SU-DHL-6 (cell line): ENCODE results near the gene ODF2.

ENCODE experiments used
- CTCF ChIP-seq: fragments of 200-600 bp; sonication (generic); IDR thresholded peaks from one replicate; pipeline ENCODE4 v1.5.1; 2017; ENCODE audit warnings: antibody characterized with exemption, mild to moderate bottlenecking, low read length, moderate library complexity; ENCODE audit not compliant: insufficient read depth, poor library complexity, severe bottlenecking
- EZH2phosphoT487 ChIP-seq: fragments of 200-600 bp; sonication (generic), shearing (Covaris generic); conservative IDR thresholded peaks from 2 replicates; pipeline ENCODE4 v1.6.1; 2018; ENCODE audit warnings: mild to moderate bottlenecking, antibody characterized with exemption, low read length, moderate library complexity, mixed read lengths

DNA sequence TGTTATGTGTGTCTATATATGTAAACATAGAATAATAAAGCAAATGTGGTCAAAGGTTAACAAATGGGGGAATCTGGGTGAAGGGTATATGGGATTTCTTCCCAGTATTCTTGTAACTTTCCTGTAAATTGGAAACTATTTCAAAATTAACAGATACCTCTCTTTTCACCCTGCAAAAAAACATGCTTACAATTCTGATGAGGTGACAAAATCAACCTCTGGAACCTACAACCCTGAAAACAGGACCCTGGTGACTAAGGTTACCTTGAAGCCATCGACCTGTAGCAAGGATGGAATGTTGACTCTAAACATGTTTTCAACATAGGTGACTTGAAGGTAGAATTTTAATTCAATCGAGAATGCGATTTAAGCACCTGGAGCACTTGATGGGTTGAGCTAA is 90.7 kb downstream of the ODF2 start:
- TF ChIP-seq CTCF = no peak
- TF ChIP-seq EZH2phosphoT487 = no peak
